IPS-11a (cell line): ENCODE results near the gene IKZF3.
"Not testable (repeated sequence)": the region's sequence is repeated elsewhere in the genome, so short reads cannot be mapped to it uniquely, and the experiment has no call there.

ENCODE experiments used
- H3K4me3 ChIP-seq: one replicate; pipeline ENCODE4 v1.5.1; 2013; ENCODE audit warnings: low read depth, low read length, control low read depth

The IKZF3 gene

GRCh38 chr17:39861235-39861634 lies 2.9 kb downstream of the IKZF3 start:
- H3K4me3 ChIP-seq = no peak overlapping the region

GRCh38 chr17:39855911-39856649 lies 8.0 kb downstream of the IKZF3 start:
- H3K4me3 ChIP-seq = not testable (repeated sequence)

GRCh38 chr17:39854909-39855308 lies 9.2 kb downstream of the IKZF3 start:
- no peak overlapping the region for H3K4me3 ChIP-seq

- H3K4me3 ChIP-seq = no peak overlapping the region
Measured at GRCh38 chr17:39852239-39852638, 11.9 kb downstream of the IKZF3 start.

GRCh38 chr17:39850186-39850585 lies 13.9 kb downstream of the IKZF3 start:
- not testable (repeated sequence) for H3K4me3 ChIP-seq

GRCh38 chr17:39848600-39848999 lies 15.5 kb downstream of the IKZF3 start:
- no peak overlapping the region for H3K4me3 ChIP-seq

- no peak overlapping the region for H3K4me3 ChIP-seq
Measured at GRCh38 chr17:39846205-39846604, 17.9 kb downstream of the IKZF3 start.

- H3K4me3 ChIP-seq = no peak overlapping the region
Measured at GRCh38 chr17:39845052-39845846, 18.9 kb downstream of the IKZF3 start.

GRCh38 chr17:39841134-39841683 lies 22.9 kb downstream of the IKZF3 start:
- no peak overlapping the region for H3K4me3 ChIP-seq

GRCh38 chr17:39838784-39839183 lies 25.3 kb downstream of the IKZF3 start:
- H3K4me3 ChIP-seq = no peak overlapping the region

- no peak overlapping the region for H3K4me3 ChIP-seq
Measured at GRCh38 chr17:39838057-39838456, 26.1 kb downstream of the IKZF3 start.

- no peak overlapping the region for H3K4me3 ChIP-seq
Measured at GRCh38 chr17:39836117-39836516, 28.0 kb downstream of the IKZF3 start.

- no peak overlapping the region for H3K4me3 ChIP-seq
Measured at GRCh38 chr17:39835038-39835786, 28.9 kb downstream of the IKZF3 start.

GRCh38 chr17:39834017-39834416 lies 30.1 kb downstream of the IKZF3 start:
- H3K4me3 ChIP-seq = no peak overlapping the region

- H3K4me3 ChIP-seq = no peak overlapping the region
Measured at GRCh38 chr17:39831588-39831987, 32.5 kb downstream of the IKZF3 start.

GRCh38 chr17:39828443-39828842 lies 35.7 kb downstream of the IKZF3 start:
- no peak overlapping the region for H3K4me3 ChIP-seq

GRCh38 chr17:39826334-39826733 lies 37.8 kb downstream of the IKZF3 start:
- H3K4me3 ChIP-seq = no peak overlapping the region

- H3K4me3 ChIP-seq = no peak overlapping the region
Measured at GRCh38 chr17:39823407-39824054, 40.6 kb downstream of the IKZF3 start.

- H3K4me3 ChIP-seq = no peak overlapping the region
Measured at GRCh38 chr17:39822051-39822451, 42.1 kb downstream of the IKZF3 start.

- H3K4me3 ChIP-seq = no peak overlapping the region
Measured at GRCh38 chr17:39820987-39821386, 43.1 kb downstream of the IKZF3 start.

GRCh38 chr17:39820541-39820940 lies 43.6 kb downstream of the IKZF3 start:
- H3K4me3 ChIP-seq = no peak overlapping the region
